Stimulated activated CD4-positive, alpha-beta T cell treated with anti-CD3 and anti-CD28 coated beads, Interleukin-15, amount 100 ng/mL, for 24 hours (primary cell): ENCODE data around the gene ARHGAP4.

ENCODE experiments used
- DNase-seq: peaks from one replicate; pipeline ENCODE4 v3.0.0-alpha.2; 2020

Gene ARHGAP4

DNA sequence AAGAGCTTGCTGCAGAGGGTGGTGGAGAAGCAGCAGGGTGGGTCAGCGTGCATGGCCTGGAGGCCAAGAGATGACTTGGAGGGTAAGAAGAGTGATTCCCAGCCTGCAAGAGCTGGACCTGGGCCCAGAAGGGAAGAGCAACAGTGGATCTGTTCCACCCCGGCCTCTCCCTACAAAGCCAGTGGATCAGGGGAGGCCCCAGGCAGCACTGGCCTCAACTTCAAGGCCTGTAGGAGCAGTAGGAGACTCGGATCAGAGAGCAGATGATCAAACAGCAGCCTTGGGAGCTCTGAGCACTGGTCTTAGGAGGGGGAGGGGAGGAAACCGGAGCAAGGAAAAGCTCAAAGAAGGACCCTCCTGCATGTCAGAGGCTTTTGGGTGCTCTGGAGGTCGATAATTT lies 47.7 kb downstream of the ARHGAP4 start:
- DNase-seq = no peak

DNA sequence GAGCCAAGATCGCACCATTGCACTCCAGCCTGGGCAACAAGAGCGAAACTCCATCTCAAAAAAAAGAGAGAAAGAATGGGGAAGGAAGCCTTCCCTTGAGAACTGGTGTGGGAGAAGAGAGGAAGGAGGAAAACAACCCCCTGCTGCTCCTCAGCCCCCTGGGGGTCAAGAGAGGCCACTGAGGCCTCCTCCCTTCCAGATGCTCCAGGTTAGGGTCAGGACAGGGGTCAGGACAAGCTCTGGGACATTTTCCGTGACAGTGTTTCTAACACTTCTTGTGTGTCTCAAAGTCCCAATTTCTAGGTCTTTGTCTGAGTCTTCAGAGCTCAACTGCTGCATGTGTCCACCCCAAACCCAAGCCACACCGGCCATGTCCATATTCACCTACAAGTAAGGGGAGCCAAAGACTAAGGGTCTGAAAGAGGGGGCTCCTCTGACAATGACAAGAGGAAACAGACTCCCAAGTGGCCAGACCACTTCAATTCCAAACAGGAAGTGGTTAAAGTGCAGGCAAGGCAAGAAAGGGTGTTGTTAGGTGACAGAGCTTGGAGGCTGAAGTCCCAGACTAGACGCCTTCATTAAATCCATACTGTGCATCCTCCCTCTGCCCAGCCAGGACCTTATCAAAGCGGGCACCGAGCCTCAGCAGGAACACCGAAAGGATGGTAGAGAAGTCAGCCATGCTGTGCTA lies 48.3 kb downstream of the ARHGAP4 start:
- DNase-seq = no peak

DNA sequence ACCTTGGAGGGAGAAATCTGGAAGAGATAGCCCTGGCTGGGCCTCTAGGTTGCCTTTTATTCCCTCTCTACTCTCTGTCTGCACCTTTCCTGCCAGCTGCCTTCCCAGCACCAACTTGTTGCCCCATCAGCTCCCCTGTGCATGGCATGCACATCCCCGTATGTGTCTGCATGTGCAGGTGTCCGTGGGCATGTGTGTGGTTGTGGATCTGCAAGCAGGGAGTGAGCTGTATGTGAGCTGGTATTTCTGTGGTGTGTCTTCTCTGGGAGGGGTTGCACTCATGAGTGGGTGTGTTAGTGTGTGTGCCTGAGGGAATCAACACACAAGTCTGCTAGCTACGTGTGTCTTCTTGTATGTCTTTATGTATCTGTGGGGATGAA lies 50.0 kb downstream of the ARHGAP4 start:
- no peak for DNase-seq

DNA sequence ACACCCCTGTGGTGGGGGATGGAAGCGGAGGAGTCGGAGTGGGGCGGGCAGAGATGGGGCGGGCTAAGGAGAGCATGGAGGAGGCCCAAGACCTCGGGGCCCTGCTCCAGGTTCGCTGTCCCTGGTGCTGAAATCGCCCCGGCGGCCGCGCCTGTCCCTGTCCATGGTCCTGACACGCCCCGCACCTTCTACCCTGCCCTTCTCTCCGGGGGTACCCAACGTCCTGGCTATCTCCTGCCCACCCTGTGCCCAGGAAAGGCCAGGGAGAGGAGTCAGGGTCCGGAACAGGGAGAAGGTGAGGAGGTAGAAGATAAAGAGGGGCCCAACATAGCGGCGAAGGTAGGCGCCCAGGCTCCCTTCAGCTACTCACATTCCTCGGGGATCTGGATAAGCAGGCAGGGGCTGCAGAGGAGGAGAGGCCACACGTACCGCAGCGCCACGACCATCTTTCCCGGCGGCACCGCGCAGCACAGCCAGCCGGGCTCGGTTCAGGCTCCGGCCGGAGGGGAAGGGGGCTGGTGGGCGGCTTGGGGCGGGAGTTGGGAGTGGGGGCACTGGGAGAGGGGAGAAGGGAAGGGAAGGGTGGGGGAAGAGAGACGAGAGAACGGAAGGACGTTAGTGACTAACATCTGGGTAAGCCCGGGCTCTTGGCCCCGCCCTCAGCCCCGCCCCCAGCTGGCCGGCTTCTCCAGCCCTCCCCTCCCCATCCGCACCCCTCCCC lies 50.5 kb downstream of the ARHGAP4 start:
- DNase-seq = peak; percentile 62

DNA sequence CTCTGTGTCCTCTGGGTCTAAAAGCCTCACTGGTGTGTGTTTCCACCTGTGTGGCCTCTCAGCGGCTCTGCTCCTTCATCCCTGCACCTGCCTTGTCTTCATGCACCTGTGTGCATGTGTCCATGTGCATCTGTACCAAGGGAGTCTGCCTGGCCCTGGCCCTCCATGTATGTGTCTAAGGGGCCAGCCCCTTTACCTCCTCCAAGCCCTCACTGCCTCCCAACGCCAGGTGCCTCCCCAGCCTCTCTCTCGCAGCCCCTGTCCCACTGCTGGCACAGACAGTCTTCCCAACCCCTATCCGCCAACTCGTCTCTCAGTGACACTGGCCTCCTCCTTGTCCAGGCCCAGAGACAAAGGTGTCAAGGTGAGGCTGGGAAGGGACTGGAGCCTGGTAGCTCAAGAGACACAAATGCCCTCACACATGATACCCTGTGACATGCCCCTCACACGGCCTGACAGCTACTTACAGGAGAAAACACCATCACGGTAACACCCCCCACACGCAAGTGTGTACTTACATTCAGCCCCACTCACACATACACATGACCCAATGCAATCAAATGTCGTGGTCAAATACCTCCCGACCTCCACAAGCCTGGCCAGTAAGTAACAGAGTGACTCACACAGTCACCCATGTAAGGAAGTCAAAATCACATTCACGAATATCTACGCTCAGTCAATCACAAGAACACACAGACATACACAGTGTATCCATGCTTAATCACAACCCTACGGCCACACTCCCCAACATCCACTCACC lies 51.5 kb downstream of the ARHGAP4 start:
- DNase-seq = no peak

DNA sequence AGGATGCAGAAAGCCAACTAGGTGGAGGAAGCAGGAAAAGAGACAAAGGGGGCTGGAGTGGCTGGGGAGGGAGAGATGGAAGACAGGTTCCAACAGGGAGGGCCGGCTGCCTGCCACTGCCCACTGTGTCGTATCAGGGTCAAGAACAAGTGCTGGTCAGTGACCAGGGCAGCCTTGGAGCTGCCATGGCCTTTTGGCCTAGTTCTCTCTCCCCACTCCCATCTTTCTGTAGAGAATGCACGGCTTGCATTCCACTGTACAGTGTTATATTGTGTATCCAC lies 52.0 kb downstream of the ARHGAP4 start:
- no peak for DNase-seq

DNA sequence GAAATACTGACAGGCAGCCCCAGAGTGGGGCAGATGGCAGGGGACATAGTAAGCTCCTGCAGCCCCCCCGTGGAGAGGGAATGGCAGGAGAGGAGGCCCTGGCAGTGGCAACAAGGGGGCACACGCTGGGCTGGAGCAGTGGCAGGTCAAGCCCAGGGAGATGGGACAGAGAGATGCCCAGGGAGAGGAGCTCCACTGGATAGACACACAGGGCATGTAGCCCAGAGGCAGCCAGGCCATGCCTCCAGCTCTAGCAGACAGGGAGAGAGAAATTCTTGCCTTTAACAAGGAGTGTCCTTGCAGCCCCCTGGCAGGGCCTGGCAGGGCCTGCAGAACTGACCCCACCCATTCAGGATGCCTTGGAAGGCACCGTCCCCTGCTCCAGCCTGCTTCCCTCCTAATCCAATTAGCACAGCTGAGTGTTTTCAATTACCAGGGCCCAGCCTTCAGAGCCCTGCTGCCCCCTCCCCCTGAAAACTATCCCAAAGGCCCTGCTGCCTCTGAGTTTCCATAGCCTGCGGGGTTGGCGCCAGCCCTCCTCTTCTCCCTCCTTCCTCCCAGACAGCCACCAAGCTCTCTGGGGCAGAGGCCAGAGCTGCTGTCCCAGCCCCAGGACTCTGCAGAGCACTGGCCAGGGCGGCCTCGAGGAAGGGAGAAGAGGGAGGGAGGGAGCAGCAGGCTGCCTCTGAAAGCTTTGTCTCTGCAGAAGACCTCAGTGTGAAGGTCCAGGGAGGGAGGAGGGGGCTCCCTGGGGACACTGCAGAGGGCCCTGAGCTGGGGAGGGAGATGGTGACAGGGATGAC lies 52.6 kb downstream of the ARHGAP4 start:
- no peak for DNase-seq

DNA sequence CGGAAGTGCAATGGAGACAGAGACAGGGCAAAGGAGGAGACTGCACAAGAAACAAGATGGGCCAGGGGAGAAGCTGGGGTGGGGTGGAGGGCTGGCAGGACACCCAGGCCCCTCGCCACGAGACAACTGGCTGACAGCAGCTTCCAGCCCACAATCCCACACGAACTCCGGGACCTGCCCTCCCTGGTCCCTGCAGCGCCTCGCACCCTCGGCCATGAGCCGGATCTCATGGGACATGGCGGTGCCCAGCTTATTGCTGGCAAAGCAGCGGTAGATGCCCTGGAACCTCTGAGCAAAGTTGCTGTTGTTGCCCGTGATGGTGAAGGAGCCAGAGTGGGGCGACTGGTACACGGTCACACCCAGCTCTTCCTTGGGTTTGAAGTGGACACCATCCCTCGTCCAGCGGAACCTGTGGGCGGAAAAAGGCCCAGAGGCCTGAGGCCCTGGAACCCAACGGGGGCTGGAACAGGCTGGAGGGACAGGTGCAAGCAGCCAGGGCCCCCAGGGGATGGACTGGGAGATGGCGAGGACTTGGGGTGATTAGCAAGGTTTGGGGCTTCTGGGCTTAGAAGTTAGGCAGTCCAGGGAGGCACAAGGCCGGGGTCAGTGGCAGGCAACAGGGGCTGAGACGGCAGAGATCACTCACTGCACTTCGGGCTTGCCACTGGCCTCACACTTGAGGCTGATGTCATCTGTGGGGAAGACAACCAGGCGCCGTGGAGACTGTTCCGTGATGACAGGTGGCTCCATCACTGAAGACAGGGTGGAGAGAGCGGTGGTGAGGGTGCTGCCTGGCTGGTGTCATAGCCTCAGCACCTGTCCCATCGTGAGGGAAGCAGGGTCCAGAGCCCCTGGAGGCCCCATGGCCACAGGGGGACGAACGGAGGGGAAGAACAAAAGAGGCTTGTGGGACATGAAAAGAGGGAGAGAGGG lies 53.9 kb downstream of the ARHGAP4 start:
- no peak for DNase-seq

DNA sequence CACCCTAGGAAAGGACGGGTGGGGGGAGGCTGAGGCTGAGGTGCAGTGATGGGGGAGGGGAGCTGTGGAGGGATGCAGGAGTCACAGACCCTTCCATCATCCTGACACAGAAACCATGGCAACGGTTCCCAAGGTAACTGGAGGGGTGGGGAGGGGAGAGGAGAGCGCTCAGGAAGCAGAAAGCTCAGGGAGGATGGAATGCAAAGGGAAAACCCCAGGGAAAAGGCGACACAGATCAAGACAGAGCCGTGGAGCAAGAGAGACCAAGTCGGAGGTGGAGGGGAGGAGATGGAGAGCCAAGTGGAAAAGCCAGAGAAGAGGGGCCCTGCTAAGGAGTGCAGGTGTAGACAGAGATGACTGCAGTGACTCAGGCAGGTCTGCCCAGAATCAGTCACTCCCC lies 54.6 kb downstream of the ARHGAP4 start:
- no peak for DNase-seq

DNA sequence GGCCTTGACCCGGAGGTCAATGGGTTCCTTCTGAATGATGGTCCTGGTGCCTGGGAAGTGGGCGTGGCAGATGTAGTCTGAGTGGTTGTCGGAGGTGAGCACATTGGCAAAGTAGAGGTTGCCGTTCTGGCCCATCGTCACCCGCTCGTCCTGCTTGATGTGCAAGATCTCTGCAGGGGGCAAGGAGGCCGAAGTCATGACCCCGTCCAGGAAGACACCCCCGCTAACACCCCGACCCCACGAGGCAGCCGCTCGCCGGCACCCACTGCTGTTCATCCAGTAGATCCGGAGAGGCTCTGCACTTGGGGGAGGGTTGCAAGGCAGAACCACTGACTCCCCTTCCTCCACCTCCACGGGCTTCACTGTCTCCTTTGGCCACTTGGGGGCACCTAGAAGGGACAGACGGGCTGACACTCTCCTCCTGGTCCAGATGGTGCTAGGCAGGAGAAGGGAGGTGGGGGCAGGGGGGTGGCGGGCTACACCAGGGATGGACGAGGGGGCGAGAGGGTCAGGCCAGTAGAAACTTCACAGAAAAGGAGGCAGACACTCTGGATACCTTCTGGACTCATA lies 55.2 kb downstream of the ARHGAP4 start:
- DNase-seq = no peak

DNA sequence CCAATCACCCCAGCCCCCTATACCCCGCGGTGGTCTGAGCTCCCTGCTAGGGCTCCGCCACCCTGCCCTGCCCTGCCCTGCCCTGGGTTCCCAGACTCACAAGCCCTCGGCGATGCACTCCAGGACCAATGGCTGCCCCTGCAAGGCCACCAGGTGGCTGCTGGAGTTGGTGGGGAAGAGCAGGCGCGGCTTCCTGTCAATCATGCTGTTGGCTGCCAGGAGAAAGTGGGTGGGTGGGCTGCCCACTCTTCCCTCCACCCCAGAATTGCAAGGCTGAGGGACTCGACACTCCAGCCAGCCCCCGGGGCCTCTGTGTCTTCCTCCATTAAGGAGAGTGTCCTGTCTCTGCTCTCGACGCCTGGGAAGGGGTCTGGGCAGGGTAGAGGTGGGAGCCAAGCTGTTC lies 55.8 kb downstream of the ARHGAP4 start:
- no peak for DNase-seq

DNA sequence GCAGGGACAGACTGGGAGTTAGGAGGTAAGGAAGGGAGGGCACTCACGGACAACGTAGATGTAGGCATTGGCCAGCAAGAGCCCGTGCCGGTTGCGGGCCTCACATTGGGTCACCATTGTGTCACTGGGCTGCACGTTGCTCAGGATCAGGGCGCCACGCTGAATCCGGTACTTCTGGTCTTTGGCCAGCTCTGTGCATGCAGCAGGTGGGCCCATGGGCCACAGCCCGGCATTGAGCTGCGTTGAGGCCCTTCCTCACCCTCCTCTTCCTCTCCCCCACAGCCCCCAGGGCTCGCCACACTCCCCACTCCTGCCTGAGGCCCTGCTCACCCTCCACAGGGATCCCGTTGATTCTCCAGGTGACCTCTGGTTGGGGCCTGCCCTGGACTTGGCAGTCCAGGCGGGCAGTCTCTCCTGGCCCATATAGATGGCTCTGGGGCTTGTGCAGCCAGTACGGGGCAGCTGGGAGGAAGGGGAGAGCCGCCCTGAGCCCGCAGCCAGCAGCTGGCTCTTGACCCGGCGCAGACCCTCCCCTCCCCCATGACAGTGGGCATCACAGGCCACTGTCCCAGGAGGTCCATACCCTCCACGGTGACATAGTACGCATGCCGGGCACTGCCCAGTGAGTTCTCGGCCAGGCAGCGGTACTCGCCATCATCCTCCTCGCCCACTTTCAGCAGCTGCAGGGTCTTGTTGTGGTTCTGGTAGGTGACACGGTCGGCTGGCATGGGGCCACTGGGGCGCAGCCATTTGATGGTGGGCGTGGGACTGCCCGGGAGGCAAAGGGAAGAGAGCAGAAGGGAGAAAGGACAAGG lies 56.4 kb downstream of the ARHGAP4 start:
- no peak for DNase-seq

DNA sequence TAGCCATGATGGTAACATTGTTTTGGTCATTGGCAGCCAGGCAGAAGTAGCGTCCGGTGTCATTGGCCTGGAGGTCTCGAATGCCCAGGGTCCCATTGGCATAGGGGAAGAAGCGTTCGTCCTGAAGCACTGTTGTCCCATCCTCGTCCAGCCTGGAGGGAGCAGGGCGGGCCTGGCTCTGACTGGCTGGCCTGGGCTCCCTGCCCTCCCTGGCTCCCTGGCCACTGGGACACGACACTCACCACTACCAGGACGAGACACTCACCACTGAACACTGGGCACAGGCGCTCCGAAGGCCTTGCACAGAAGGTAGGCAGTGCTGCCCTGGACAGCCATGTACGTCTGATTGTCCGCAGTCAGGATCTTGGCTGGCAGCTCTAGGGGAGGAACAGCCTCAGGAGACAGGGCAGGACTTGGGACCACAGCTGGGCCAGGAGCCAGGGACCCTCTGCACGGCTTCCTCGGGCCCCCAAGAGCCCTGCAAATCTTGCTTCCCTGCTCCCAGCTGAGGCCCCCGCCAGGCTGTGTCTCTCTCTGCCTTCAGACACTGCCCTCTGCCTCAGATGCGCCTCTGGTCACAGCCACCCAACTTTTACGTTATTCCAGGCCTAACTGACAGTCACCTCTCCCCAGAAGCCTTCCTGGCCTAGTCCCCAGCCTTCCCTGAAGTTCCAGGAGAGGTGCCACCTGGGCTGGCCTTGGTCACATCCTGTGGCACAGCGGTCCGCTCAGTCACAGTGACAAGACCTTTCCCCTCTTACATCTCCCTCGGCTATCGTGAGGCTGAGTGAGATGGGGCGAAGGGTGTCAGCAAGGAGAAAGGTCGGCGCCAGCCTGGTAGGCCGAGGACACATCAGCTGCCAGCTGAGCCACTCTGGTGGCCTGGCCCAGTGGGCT lies 57.2 kb downstream of the ARHGAP4 start:
- no peak for DNase-seq

DNA sequence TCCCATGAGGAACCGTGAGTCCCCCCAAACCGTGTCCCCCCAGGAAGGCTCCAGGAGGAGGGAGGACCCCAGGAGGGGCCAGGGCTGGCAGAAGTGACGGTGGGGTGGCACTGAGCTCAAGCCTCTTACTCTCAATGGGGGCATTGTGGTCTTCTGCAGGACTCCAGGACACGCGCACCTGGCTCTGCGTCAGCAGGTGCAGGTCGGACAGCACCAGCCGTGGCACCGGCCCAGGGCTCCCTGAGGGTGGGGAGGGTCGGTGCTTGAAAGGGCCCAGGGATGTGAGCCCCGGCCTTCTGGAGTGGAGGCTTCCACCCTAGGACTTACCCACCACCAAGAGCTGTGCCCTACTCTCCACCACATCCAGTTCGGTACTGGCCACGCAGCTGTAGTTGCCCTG lies 58.4 kb downstream of the ARHGAP4 start:
- no peak for DNase-seq

DNA sequence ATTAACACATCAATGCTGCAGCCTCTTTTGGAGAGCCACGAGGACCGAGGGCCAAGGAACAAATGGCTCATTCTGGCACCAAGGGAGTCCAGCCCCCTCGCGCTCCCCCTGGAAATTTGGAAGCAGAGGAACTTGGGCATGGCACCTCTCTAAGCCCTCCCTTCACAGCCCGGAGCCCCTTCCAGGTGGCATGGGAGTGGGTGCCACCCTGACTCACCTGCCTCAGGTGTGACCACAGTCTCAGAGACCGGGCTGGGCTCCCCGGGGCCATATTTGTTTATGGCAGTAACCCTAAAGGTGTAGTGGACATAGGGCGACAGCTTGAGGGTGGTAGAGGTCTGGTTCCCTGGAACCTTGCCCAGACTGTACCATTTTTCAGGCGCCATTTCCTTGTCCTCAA lies 58.9 kb downstream of the ARHGAP4 start:
- DNase-seq = no peak

DNA sequence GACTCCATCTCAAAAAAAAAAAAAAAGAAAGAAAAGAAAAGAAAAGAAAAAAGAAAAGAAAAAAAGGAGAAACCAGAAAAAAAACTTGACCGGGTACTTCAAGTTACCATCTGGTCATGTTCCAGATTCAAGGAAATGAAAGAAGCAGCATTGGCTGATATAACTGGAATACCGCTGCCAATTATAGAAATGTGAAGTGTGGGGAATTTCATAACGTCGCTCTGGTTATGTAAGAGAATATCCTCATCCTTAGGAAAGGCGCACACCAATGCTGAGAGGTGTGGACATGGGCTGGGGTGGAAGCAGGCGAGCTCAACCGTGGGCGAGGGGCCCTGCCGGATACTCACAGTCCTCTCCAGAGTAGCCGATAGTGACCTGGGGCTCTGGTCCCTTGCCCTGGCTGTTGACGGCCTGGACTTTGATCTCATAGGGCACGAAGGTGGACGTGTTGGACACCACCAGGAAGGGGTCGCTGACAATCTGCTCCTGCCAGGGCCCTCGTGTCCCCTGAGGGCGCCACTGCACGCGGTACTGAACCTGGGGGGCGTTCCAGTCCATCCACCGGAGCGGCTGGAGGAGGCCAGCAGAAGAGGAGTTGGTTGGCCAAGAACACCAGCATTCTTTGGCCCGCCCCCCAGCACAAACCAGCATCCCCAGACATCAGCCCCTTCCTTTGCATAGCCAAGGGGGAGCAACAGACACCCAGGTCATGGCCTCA lies 59.6 kb downstream of the ARHGAP4 start:
- DNase-seq = no peak

DNA sequence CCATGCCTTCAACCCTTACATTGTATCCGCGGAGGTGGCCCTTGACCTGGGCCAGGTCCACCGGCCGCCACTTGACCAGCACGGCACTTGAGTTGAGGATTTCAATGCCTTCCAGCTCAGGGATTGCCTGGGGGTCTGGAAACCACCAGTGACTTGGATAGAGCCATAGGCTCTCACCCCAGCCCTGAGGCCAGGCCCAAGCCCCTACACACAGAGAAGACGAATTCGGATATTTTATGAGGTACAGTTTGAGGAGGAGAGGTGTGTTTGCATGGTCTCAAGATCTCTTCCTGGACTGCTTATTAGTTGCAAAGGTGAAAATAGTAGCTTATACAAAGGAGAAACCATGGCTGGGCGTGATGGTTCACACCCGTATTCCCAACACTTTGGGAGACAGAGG lies 60.4 kb downstream of the ARHGAP4 start:
- no peak for DNase-seq

DNA sequence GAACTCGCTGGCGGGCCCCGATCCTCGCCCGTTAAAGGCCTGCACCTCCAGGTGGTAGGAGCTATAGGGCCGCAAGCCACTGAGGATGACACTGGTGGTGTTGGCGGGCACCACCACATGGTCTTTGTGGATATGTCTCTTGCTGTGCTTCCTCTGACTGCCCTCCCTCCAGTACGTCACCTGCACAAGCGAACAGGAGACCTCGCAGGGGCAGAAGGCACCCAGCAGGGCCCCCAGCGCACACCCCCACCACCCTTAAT lies 60.8 kb downstream of the ARHGAP4 start:
- DNase-seq = no peak

DNA sequence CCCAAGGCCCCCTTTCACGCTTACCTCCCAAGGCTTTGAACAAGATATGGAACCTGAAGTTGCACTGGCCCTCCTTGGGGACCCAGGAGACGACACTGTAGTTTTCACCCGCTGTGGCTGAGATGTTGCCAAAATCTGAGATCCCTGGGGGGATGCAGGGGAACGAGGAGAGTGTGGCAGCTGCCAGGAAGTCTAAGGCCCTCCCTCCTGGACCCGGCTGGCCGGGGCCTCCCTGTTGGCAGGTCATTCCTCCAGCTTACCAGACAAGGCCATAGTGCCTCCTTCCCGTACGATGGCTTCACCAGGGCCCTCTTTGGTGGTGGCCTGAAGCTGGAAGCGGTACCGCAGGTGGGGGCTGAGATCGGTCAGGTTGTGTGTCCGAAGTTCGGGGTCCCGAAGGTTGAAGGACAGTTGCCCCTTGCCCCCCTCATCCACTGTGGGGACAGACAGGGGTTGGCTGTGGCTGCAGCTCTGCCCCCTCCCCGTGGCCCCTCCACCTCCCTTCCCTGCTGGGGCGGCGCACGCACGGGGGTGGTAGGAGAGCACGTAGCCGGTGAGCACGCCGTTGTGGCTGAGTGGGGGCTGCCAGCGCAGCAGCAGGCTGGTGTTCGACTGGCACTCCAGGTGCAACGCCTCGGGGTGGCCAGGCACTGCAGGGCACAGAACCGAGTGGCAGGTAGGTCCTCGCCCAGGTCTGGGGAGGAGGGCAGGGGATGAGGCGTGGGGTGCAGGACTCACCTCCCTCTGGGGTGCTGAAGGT lies 61.3 kb downstream of the ARHGAP4 start:
- DNase-seq = no peak
